ENCODE data around the gene CELF5.

CELF5 gene

GRCh38 chr19:3179739-3180293 is 44.6 kb upstream of the CELF5 start:
- no peaks in the 10 kb centered on the region for H3K36me3 ChIP-seq (ENCODE audit: control insufficient read depth in 2 of 2, insufficient read depth in 1 of 2, low read length in 2 of 2)
- CTCF ChIA-PET: no interaction called here
- no peak overlapping the region for H3K27ac ChIP-seq (ENCODE audit: extremely low read depth, low read depth, low read length)
- H3K4me1 ChIP-seq (ENCODE audit: control insufficient read depth, insufficient read depth, low read length): no peaks in the 10 kb centered on the region
- H3K9me3 ChIP-seq (ENCODE audit: control insufficient read depth, insufficient read depth, low read depth, low read length): no peaks in the 10 kb centered on the region
- TF ChIP-seq ZNF704 (tag by site-specific recombination; IDR thresholded peaks at IDR 0.05): no peak
- no peak for TF ChIP-seq ZNF792 (tag by site-specific recombination; IDR thresholded peaks at IDR 0.05)
- TF ChIP-seq ZNF48 (tag by site-specific recombination; IDR thresholded peaks at IDR 0.05): no peak
- TF ChIP-seq SCRT1 (tag by site-specific recombination; IDR thresholded peaks at IDR 0.05; ENCODE audit: borderline replicate concordance): no peak
- TF ChIP-seq KLF10 (tag by site-specific recombination; IDR thresholded peaks at IDR 0.05): no peak
- no peak for TF ChIP-seq TSHZ1 (tag by site-specific recombination; IDR thresholded peaks at IDR 0.05; ENCODE audit: borderline replicate concordance)
- TF ChIP-seq ZNF26 (tag by site-specific recombination; IDR thresholded peaks at IDR 0.05): no peak
- TF ChIP-seq HOXC10 (CRISPR knock-in tag; IDR thresholded peaks at IDR 0.05): no peak
- no peak for TF ChIP-seq ZNF394 (tag by site-specific recombination; IDR thresholded peaks at IDR 0.05; ENCODE audit: borderline replicate concordance)
- no peak for TF ChIP-seq PRDM2 (tag by site-specific recombination; IDR thresholded peaks at IDR 0.05; ENCODE audit: borderline replicate concordance)
- TF ChIP-seq ZNF624 (tag by site-specific recombination; IDR thresholded peaks at IDR 0.05): no peak
- no peak for TF ChIP-seq ZNF76 (tag by site-specific recombination; IDR thresholded peaks at IDR 0.05; ENCODE audit: borderline replicate concordance, low read depth)
- no peak for TF ChIP-seq ELK4 (IDR thresholded peaks at IDR 0.05; ENCODE audit: borderline replicate concordance, low read depth, low read length)
- no peak overlapping the region for H3K4me3 ChIP-seq (ENCODE audit: low read depth, low read length)
- POLR2A ChIA-PET: no interaction called here
